GM12875 (cell line): Measurements from ENCODE around the gene GRIK4.

Source experiments
- H3K4me3 ChIP-seq: one replicate; pipeline ENCODE4 v1.5.1; 2011; ENCODE audit warnings: low read depth, low read length, control low read depth
- CTCF ChIP-seq: IDR thresholded peaks from 2 replicates; pipeline ENCODE4 v1.5.1; 2011; ENCODE audit warnings: low read depth, mild to moderate bottlenecking, control low read depth, inconsistent platforms, low read length, moderate library complexity, borderline replicate concordance; ENCODE audit not compliant: insufficient read depth

Gene GRIK4

GRCh38 chr11:120819003-120819402, 307.5 kb downstream of the GRIK4 start:
- TF ChIP-seq CTCF, result no peak
- no peak overlapping the region for H3K4me3 ChIP-seq

- TF ChIP-seq CTCF, result no peak
- H3K4me3 ChIP-seq, result no peak overlapping the region
Measured at GRCh38 chr11:120819437-120820365, 308.2 kb downstream of the GRIK4 start.

- no peak overlapping the region for H3K4me3 ChIP-seq
- TF ChIP-seq CTCF, result no peak
Measured at GRCh38 chr11:120823159-120823558, 311.6 kb downstream of the GRIK4 start.

- no peak overlapping the region for H3K4me3 ChIP-seq
- no peak for TF ChIP-seq CTCF
Measured at GRCh38 chr11:120824242-120824641, 312.7 kb downstream of the GRIK4 start.

GRCh38 chr11:120827198-120827597, 315.6 kb downstream of the GRIK4 start:
- TF ChIP-seq CTCF, result no peak

GRCh38 chr11:120827820-120828219, 316.3 kb downstream of the GRIK4 start:
- H3K4me3 ChIP-seq, result no peak overlapping the region
- TF ChIP-seq CTCF, result no peak

More at GRCh38 chr11:120827198-120827597, 315.6 kb downstream of the GRIK4 start:
- no peak overlapping the region for H3K4me3 ChIP-seq

- no peak overlapping the region for H3K4me3 ChIP-seq
- no peak for TF ChIP-seq CTCF
Measured at GRCh38 chr11:120828847-120829246, 317.3 kb downstream of the GRIK4 start.
